K562 (cell line): ENCODE data around the gene SLX9. TPM values are rescaled to one million over a fixed set of nuclear protein-coding genes. Genes with fewer than 3 reads are reported as not detected.

Source experiments
- ATAC-seq: fragments of 200-7000 bp; cut with Tn5 transposase; 3 replicates; pipeline ENCODE4 v1.9.1; 2020; ENCODE audit warnings: moderate library complexity
- BruUV-seq: library from RNA; stranded (reverse); fragments of 400-500 nt; replicated peaks from 2 replicates; lab custom pipeline; 2021; lab: Mats Ljungman, UMichigan
- CTCF ChIA-PET: fragments of 300-600 bp; formaldehyde crosslinking; extraction: SDS; loops from one replicate; lab custom pipeline; 2021; ENCODE audit warnings: low intra/inter-chr PET ratio; lab: Yijun Ruan, JAX
- POLR2A ChIA-PET: fragments of 300-600, 350-650 bp; sonication (Branson Sonifier 250); formaldehyde crosslinking; extraction: SDS; loops from one replicate; lab custom pipeline; 2021; ENCODE audit warnings: antibody characterized with exemption, inconsistent platforms; lab: Yijun Ruan, JAX
- DNase-seq, 4 experiments: peaks; one replicate each; pipeline versions ENCODE4 v3.0.0 to v3.0.0-alpha.2; 2011 to 2018; ENCODE audit warnings: low spot score in 3 of 4, mixed read lengths in 3 of 4; ENCODE audit errors: extremely low read depth in 1 of 4
- FAIRE-seq: peaks from 2 replicates; lab custom pipeline; 2011; peaks lifted over from hg19 to GRCh38; lab: Jason Lieb, UNC
- H2AFZ ChIP-seq: 2 replicates; pipeline ENCODE4 v1.6.0; 2011; ENCODE audit warnings: low read depth, low read length, control low read depth, inconsistent platforms
- H3K27ac ChIP-seq: fragments of 200-600 bp; 3 replicates; pipeline ENCODE4 v1.8.0; 2011; ENCODE audit warnings: low read depth, mild to moderate bottlenecking, control low read depth, inconsistent platforms, low read length, moderate library complexity, mixed read lengths; ENCODE audit errors: extremely low read depth
- H3K27me3 ChIP-seq, 2 experiments: fragments of 300-600 bp in 1 of 2; 2 replicates in 1 of 2; 3 replicates in 1 of 2; pipeline versions ENCODE4 v1.6.0 to v1.8.0; 2011; ENCODE audit warnings: inconsistent platforms in 2 of 2, low read length in 2 of 2, mild to moderate bottlenecking in 1 of 2, mixed read lengths in 1 of 2, moderate library complexity in 1 of 2; ENCODE audit not compliant: control insufficient read depth in 2 of 2, insufficient read depth in 2 of 2
- H3K36me3 ChIP-seq: fragments of 300-600 bp; 3 replicates; pipeline ENCODE4 v1.8.0; 2011; ENCODE audit warnings: mild to moderate bottlenecking, low read length, inconsistent platforms; ENCODE audit not compliant: control insufficient read depth, insufficient read depth
- H3K4me1 ChIP-seq, 2 experiments: fragments of 200-600 bp in 1 of 2; replicated peaks in 1 of 2; 2 replicates in 1 of 2; 3 replicates in 1 of 2; pipeline versions ENCODE4 v1.5.1 to v1.8.0; 2011; ENCODE audit warnings: inconsistent platforms in 2 of 2, low read length in 2 of 2, mild to moderate bottlenecking in 1 of 2, mixed read lengths in 1 of 2, moderate library complexity in 1 of 2; ENCODE audit not compliant: control insufficient read depth in 2 of 2, insufficient read depth in 2 of 2
- H3K4me2 ChIP-seq: 2 replicates; pipeline ENCODE4 v1.6.1; 2011; ENCODE audit warnings: low read length, control low read depth, inconsistent platforms, mixed read lengths; ENCODE audit not compliant: insufficient read depth
- H3K4me3 ChIP-seq: fragments of 200-600 bp; sonication (generic), shearing (Covaris generic); 2 replicates; pipeline ENCODE4 v1.5.1; 2016; ENCODE audit warnings: control low read depth, inconsistent platforms
- H3K79me2 ChIP-seq: fragments of 200-600 bp; 3 replicates; pipeline ENCODE4 v1.8.0; 2011; ENCODE audit warnings: low read length, inconsistent platforms; ENCODE audit not compliant: control insufficient read depth, insufficient read depth
- H3K9ac ChIP-seq, 2 experiments: 2 replicates each; pipeline versions ENCODE4 v1.6.0 to v1.6.1; 2011; ENCODE audit warnings: low read depth in 2 of 2, low read length in 2 of 2, control low read depth in 1 of 2, inconsistent platforms in 1 of 2, mild to moderate bottlenecking in 1 of 2, mixed read lengths in 1 of 2; ENCODE audit not compliant: insufficient read depth in 1 of 2
- H3K9me1 ChIP-seq: one replicate; pipeline ENCODE4 v1.6.0; 2011; ENCODE audit warnings: inconsistent platforms, mild to moderate bottlenecking, low read length, moderate library complexity; ENCODE audit not compliant: control insufficient read depth, insufficient read depth
- H3K9me3 ChIP-seq: replicated peaks from 2 replicates; pipeline ENCODE4 v1.5.1; 2011; ENCODE audit warnings: low read depth, low read length, inconsistent platforms; ENCODE audit not compliant: control insufficient read depth, insufficient read depth
- H4K20me1 ChIP-seq: replicated peaks from 2 replicates; pipeline ENCODE4 v1.6.1; 2011; ENCODE audit warnings: low read length, inconsistent platforms, mixed read lengths; ENCODE audit not compliant: control insufficient read depth, insufficient read depth
- EP400 ChIP-seq: fragments of 450-650 bp; IDR thresholded peaks from 2 replicates; pipeline ENCODE4 v1.6.1; 2017; ENCODE audit warnings: antibody characterized with exemption, mild to moderate bottlenecking, moderate library complexity
- NFIC ChIP-seq: fragments of 450-650 bp; IDR thresholded peaks from 2 replicates; pipeline ENCODE4 v1.6.1; 2017; ENCODE audit warnings: mild to moderate bottlenecking, inconsistent platforms
- POLR2G ChIP-seq: fragments of 200-400 bp; formaldehyde crosslinking; IDR thresholded peaks from 2 replicates; pipeline ENCODE4 v1.6.1; 2017; ENCODE audit warnings: low read depth, mild to moderate bottlenecking, antibody characterized with exemption, low read length, moderate library complexity
- RBM22 ChIP-seq: fragments of 200-400 bp; formaldehyde crosslinking; IDR thresholded peaks from 2 replicates; pipeline ENCODE4 v1.6.1; 2018; ENCODE audit warnings: low read length, low read depth; ENCODE audit not compliant: poor library complexity, severe bottlenecking
- SETDB1 ChIP-seq: IDR thresholded peaks from one replicate; pipeline ENCODE4 v1.6.1; 2012; ENCODE audit warnings: low read length, control low read depth, inconsistent platforms
- WGBS: fragments of 100-300 bp; shearing (Covaris generic); methylation state at CpG from one replicate; pipeline ENCODE4 v1.1.6; 2016; ENCODE audit warnings: low coverage, mixed read lengths; ENCODE audit not compliant: insufficient coverage; ENCODE audit errors: missing lambda C conversion rate; 5-methylcytosine and 5-hydroxymethylcytosine counted together
- in situ Hi-C: fragments of 300-500 bp; cut with MboI; formaldehyde crosslinking; loops from 4 replicates; pipeline ENCODE4 v1.15.0; 2018; ENCODE audit warnings: inconsistent platforms, mixed read lengths
- intact Hi-C: fragments of 100-400 bp; cut with micrococcal nuclease; formaldehyde crosslinking; loops from 2 replicates; pipeline ENCODE4 v1.14.2; 2022
- polyA plus RNA-seq, 8 experiments: library from polyadenylated mRNA; depleted of rRNA in 4 of 8; stranded (reverse) in 5 of 8; unstranded in 3 of 8; fragments of >200 nt; fragmentation: Nextera tagmentation in 2 of 8; fragmentation: Illumina TruSeq in 1 of 8; extraction: Ambion mirVana in 2 of 8; extraction: Trizol in 1 of 8; gene quantifications; 2 replicates each; pipeline versions ENCODE4 v1.2.1 to v1.2.3, GENCODE V29; 2011 to 2014; ENCODE audit warnings: inconsistent platforms in 1 of 8, missing spikeins in 1 of 8
- total RNA-seq, 7 experiments: library from RNA; depleted of rRNA in 6 of 7; stranded (reverse); fragments of >200 nt in 6 of 7; fragmentation: Illumina TruSeq in 2 of 7; extraction: Trizol in 2 of 7; gene quantifications; 2 replicates each; pipeline versions ENCODE4 v1.2.1 to v1.2.3, GENCODE V29; 2011 to 2021; ENCODE audit warnings: low replicate concordance in 1 of 7

SLX9 gene
- total and polyA plus RNA-seq, 9 of the 15 experiments (the other 6 are each of a cell fraction or from before 2014, with no cell fraction given): 1.2 to 75.5 (median 16.5) TPM

DNA sequence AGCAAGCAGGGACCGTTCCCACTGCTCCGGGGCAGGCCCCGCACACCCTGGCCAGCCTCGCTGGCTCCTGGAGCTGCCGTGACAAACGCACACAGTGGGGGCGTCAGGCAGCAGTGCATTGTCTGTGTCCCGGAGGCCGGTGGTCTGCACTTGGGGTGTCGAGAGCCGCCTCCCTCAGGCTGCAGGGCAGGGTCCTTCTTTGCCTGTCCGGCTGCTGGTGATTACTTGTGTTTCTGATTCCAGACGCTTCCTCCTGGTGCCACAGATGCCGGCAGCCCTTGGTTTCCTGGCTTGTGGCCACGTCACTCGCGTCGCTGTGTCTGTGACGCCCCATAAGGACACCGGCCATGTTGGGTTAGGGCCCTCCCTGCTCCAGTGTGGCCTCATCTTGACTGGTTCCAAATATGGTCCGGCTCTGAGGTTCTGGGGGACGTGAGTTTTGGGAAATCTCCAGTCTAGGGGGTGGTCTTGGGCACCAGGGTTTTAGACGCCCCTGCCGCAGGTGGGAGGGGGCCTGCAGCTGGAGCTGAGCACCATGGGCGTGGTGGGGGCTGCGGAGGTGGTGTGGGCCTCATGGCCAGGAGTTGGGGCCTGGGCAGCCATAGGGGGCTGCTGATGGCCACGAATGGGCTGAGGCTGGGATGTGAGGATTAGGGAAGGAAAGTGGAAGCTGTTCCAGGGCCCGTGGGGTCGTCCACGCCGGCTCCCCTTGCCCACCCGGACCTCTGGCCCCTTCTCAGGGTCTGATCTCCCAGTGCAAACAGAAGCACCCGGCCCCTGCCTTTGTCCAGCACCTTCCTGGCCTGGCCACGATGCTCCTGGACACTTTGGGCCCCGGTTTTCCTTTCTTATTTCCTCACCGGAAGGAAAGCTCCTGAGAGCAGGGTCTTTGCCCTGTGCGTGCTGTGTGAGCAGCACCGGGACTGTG lies 41.0 kb downstream of the SLX9 start:
- FAIRE-seq (no peak), DNase-seq (no peak), ATAC-seq (peak; percentile 11; the same call in 1 of the 3 replicates)
- TF ChIP-seq SETDB1 (no peak), NFIC (peak; percentile 17; the same call in 1 of the 2 replicates), POLR2G (peak; percentile 62), EP400 (no peak), RBM22 (peak; percentile 24)
- Histone ChIP-seq H3K9me1 (no peaks in the 10 kb centered on the region), H3K27ac (no peak overlapping the region), H3K4me2 (no peak overlapping the region), H3K9me3 (no peaks in the 10 kb centered on the region), H4K20me1 (no peaks in the 10 kb centered on the region), H3K79me2 (no peaks in the 10 kb centered on the region), H3K9ac (peak overlapping the region in 1 of 2 experiments; percentile 26; a peak in 1 of 4 replicates), H2AFZ (no peak overlapping the region), H3K27me3 (no peaks in the 10 kb centered on the region), H3K36me3 (peaks cover 25% of the 10 kb centered on the region; the same call in 1 of the 3 replicates), H3K4me3 (no peak overlapping the region), H3K4me1 (peaks cover 0 to 66% of the 10 kb centered on the region in 2 experiments; a peak in 2 of 5 replicates)
- intact Hi-C loops: no loop called here
- WGBS: 86% methylated on average over 36 of the region's 38 CpGs
- ChIA-PET POLR2A (no interaction called here), CTCF (no interaction called here)
- no TSS peak for BruUV-seq
- in situ Hi-C loops: no loop called here
